Adrenal gland (tissue), 12 donors: ENCODE results near the gene GJA5. TPM values are rescaled to one million over a fixed set of nuclear protein-coding genes. Genes with fewer than 3 reads are reported as not detected.
A peak's percentile ranks its signal among the peaks of the same experiment; 100 is the strongest.

Experiments used
- DNase-seq, 7 donors: peaks; one replicate each; pipeline ENCODE4 v3.0.0-alpha.2; 2019 to 2020
- H3K27ac ChIP-seq, 5 donors: fragments of 200-600 bp; sonication (generic) in 4 of 5; 1 replicate in 3 of 5; 2 replicates in 2 of 5; pipeline versions ENCODE4 v1.5.1 to v1.8.0; 2016 to 2020; ENCODE audit warnings: mild to moderate bottlenecking in 1 of 5
- H3K27me3 ChIP-seq: fragments of 200-600 bp; 2 replicates; pipeline ENCODE4 v1.8.0; 2021
- H3K36me3 ChIP-seq, 2 donors: fragments of 200-600 bp; replicated peaks in 1 of 2; 1 replicate in 1 of 2; 2 replicates in 1 of 2; pipeline versions ENCODE4 v1.5.1 to v1.8.0; 2018 to 2022
- H3K4me1 ChIP-seq, 2 donors: fragments of 200-600 bp; replicated peaks in 1 of 2; 1 replicate in 1 of 2; 2 replicates in 1 of 2; pipeline versions ENCODE4 v1.5.1 to v1.8.0; 2018 to 2021
- H3K4me3 ChIP-seq, 4 donors: fragments of 200-600 bp; sonication (generic) in 3 of 4; one replicate each; pipeline ENCODE4 v1.5.1; 2016 to 2018
- H3K9me3 ChIP-seq, 3 donors: fragments of 200-600 bp; sonication (generic) in 1 of 3; replicated peaks in 1 of 3; 1 replicate in 2 of 3; 2 replicates in 1 of 3; pipeline versions ENCODE4 v1.5.1 to v1.8.0; 2016 to 2021
- POLR2A ChIP-seq, 2 donors: fragments of 450-650 bp; IDR thresholded peaks; one replicate each; pipeline ENCODE4 v1.6.1; 2017; ENCODE audit warnings: antibody characterized with exemption in 2 of 2, mild to moderate bottlenecking in 2 of 2, moderate library complexity in 1 of 2
- WGBS, 4 donors: extraction: QIAGEN DNeasy Blood & Tissue Kit in 2 of 4; methylation state at CpG; one replicate each; pipeline versions ENCODE4 v1.1.5 to v1.1.7; 2013 to 2017; 5-methylcytosine and 5-hydroxymethylcytosine counted together
- intact Hi-C, 2 donors: fragments of 100-400 bp; cut with DNase I; formaldehyde crosslinking; loops; one replicate each; pipeline versions ENCODE4 v1.14.1 to v1.15.0; 2022 to 2023
- polyA plus RNA-seq, 3 donors: library from polyadenylated mRNA; stranded (reverse); fragments of 200-250 nt in 2 of 3; fragments of 350-450 nt in 1 of 3; fragmentation: Illumina TruSeq in 1 of 3; extraction: RNeasy Lipid Tissue Mini Kit (QIAGEN cat#74804) in 1 of 3; gene quantifications; one replicate each; pipeline ENCODE4 v1.2.3, GENCODE V29; 2013 to 2014
- total RNA-seq, 9 donors: library from RNA; depleted of rRNA in 4 of 9; stranded (reverse); fragments of >200 nt in 4 of 9; fragments of 120-200 nt in 1 of 9; fragmentation: NEBNext Ultra II Directional in 1 of 9; extraction: Animal tissue kit (Norgen Biotek cat#: 25700) in 1 of 9; gene quantifications; one replicate each; pipeline versions ENCODE4 v1.1.0 to v1.2.4, GENCODE V29; 2013 to 2023
- TF ChIP-seq, protein P1 (sequence below), 6 experiments: fragments of 450-650 bp in 4 of 6; fragments of 200-600 bp in 2 of 6; sonication (generic) in 1 of 6; IDR thresholded peaks; 1 replicate in 5 of 6; 2 replicates in 1 of 6; pipeline versions ENCODE4 v1.5.1 to v1.8.0; 2016 to 2021; ENCODE audit warnings: antibody characterized with exemption in 6 of 6, mild to moderate bottlenecking in 2 of 6, moderate library complexity in 1 of 6
- donor health status: healthy with polysubstance abuse.
- donor health status: Bipolar disorder and iron deficiency.
- donor health status: DM: yes; HTN: yes; CAD: no.
- donor health status: DM: no; HTN: no; CAD: no.
- donor health status: DM: no; HTN: no; CAD: no.
- donor health status: DM: yes; HTN: yes; CAD: no.

Gene GJA5
- total and polyA plus RNA-seq, 12 donors: 1.5 to 11.6 (median 3.3) TPM

DNA sequence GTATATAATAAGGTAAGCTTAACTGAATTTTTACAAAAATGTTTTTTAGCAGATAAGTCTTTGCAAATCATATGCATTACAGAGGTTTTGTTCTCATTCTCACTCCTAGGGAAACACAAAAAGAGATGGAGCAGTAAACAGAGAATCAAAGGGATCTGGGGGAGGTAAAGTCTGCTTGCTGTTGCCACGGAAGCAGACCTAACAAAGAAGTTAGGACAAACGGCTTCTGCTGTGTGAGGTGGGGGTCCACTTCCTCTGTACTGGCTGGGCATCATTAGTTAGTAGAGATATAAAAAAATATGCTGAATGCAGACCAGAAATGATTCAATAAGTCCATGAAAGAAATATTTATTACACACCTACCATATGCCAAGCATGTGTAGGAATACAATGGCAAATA lies 34.2 kb downstream of the GJA5 start:
- no peaks in the 10 kb centered on the region for H3K4me1 ChIP-seq
- no peak for TF ChIP-seq POLR2A (IDR thresholded peaks at IDR 0.05)
- TF ChIP-seq, protein P1, sequence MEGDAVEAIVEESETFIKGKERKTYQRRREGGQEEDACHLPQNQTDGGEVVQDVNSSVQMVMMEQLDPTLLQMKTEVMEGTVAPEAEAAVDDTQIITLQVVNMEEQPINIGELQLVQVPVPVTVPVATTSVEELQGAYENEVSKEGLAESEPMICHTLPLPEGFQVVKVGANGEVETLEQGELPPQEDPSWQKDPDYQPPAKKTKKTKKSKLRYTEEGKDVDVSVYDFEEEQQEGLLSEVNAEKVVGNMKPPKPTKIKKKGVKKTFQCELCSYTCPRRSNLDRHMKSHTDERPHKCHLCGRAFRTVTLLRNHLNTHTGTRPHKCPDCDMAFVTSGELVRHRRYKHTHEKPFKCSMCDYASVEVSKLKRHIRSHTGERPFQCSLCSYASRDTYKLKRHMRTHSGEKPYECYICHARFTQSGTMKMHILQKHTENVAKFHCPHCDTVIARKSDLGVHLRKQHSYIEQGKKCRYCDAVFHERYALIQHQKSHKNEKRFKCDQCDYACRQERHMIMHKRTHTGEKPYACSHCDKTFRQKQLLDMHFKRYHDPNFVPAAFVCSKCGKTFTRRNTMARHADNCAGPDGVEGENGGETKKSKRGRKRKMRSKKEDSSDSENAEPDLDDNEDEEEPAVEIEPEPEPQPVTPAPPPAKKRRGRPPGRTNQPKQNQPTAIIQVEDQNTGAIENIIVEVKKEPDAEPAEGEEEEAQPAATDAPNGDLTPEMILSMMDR (IDR thresholded peaks at IDR 0.05): no peak
- H3K27me3 ChIP-seq: no peaks in the 10 kb centered on the region
- H3K4me3 ChIP-seq: no peak overlapping the region
- intact Hi-C loops: no loop called here
- 42 to 61% (median 51%) methylated on average over 2 of the region's 2 CpGs for WGBS, 4 donors
- H3K36me3 ChIP-seq: no peaks in the 10 kb centered on the region
- H3K9me3 ChIP-seq: no peaks in the 10 kb centered on the region
- no peak for DNase-seq
- H3K27ac ChIP-seq: no peak overlapping the region

DNA sequence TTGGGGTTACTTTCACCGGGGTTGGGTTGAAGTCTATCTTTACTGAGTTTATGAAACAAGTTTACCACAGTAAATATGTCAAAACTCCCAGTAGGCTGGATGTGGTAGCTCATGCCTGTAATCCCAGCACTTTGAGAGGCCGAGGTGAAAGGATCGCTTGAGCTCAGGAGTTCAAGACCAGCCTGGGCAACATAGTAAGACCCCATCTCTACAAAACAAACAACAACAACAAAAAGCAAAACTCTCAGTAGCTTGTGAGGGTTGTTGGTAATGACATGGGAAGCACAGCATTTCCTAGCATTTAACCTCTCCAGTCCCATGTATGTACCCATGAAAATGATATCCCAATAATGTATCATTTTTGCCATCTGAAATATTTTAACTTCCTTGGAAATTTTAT lies 34.7 kb downstream of the GJA5 start:
- intact Hi-C loops: no loop called here
- H3K27ac ChIP-seq: no peak overlapping the region
- no peaks in the 10 kb centered on the region for H3K36me3 ChIP-seq
- no peaks in the 10 kb centered on the region for H3K9me3 ChIP-seq
- 87 to 100% (median 92%) methylated on average over 3 of the region's 3 CpGs for WGBS, 4 donors
- no peaks in the 10 kb centered on the region for H3K27me3 ChIP-seq
- DNase-seq: no peak
- no peak overlapping the region for H3K4me3 ChIP-seq
- no peaks in the 10 kb centered on the region for H3K4me1 ChIP-seq
- TF ChIP-seq POLR2A (IDR thresholded peaks at IDR 0.05): no peak
- TF ChIP-seq, protein P1 (IDR thresholded peaks at IDR 0.05): no peak

DNA sequence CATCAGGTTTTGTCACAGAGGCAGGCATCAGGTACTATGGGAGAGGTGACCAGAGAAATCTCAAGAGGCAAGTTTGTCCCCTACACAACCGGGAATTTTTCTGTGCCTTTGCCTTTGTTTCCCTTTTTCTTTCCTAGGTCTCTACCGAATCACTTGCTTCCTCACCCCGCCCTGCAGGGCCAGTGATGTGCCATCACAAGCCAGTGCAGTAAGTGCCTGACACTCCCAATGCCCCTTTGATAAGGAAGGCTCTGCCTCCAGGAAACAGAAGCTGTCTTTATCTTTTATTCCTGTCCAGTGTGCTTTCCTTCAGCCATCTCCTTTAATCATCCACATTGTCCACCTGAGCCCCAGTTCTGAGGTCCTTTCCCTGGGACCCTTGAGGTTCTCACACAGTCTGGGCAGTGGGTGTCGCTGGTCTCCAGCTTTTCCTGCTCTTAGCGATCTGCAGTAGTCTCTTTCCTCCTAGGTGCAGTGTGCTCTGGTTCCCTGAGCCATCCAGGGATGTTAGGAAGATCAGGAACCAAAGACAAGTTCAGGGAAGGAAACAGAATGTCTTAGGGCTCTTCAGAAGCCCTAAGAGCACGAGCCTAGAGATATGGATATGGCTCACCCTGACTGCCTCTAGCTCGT lies 36.6 kb downstream of the GJA5 start:
- Histone ChIP-seq H3K36me3 (no peaks in the 10 kb centered on the region), H3K4me1 (no peaks in the 10 kb centered on the region), H3K27me3 (no peaks in the 10 kb centered on the region), H3K27ac (no peak overlapping the region), H3K9me3 (no peaks in the 10 kb centered on the region), H3K4me3 (no peak overlapping the region)
- WGBS, 4 donors: 38 to 42% (median 39%) methylated on average over 7 of the region's 7 CpGs
- intact Hi-C loops: loop anchor here (5.0 kb wide), 1 partner anchor 168 kb away; no protein-coding TSS in a partner anchor
- no peak for TF ChIP-seq POLR2A (IDR thresholded peaks at IDR 0.05)
- TF ChIP-seq, protein P1 (IDR thresholded peaks at IDR 0.05): peak; percentile 29 to 75 (median 61)
- DNase-seq: peak; percentile 31 to 68 (median 55)

DNA sequence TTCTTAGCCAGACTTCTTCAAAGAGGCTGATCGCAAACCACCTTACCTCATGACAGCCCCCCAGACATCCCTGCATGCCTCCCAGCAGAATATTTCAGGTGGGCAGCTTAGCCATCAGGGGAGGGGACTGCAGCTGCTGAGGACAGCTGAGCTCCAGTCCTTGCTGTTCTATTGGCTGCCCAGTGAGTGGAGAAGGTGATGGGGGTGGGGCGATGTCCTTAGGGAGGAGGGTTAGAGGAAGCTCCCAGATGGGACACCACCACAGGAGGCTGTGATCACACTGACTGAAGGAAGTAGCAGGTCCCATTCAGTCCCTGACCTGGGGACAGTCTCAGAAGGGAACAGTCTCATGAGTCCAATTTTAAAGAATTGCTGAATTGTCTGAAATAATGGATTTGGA lies 38.3 kb downstream of the GJA5 start:
- Histone ChIP-seq H3K9me3 (no peaks in the 10 kb centered on the region), H3K4me1 (no peaks in the 10 kb centered on the region), H3K36me3 (no peaks in the 10 kb centered on the region), H3K27ac (no peak overlapping the region), H3K4me3 (no peak overlapping the region), H3K27me3 (no peaks in the 10 kb centered on the region)
- 70 to 75% (median 74%) methylated on average over 2 of the region's 2 CpGs for WGBS, 4 donors
- no peak for DNase-seq
- intact Hi-C loops: loop anchor here (5.0 kb wide), 1 partner anchor 170 kb away; no protein-coding TSS in a partner anchor
- TF ChIP-seq POLR2A (IDR thresholded peaks at IDR 0.05): no peak
- TF ChIP-seq, protein P1 (IDR thresholded peaks at IDR 0.05): no peak
